Activated T-helper 1 cell treated with Interleukin-2 at 50 U/mL for 16 hours (primary cell): ENCODE measurements around the gene KLHL10.

Source experiments
- DNase-seq: peaks from one replicate; pipeline ENCODE4 v3.0.0-alpha.2; 2020; ENCODE audit warnings: low read depth

The KLHL10 gene

GRCh38 chr17:41837761-41838538 lies at the start of gene KLHL10:
KLHL10 (plus strand) TSS chr17:41837825; CDS start chr17:41837933, 108 bp downstream.
- no peak for DNase-seq

- DNase-seq, result no peak
Observed at GRCh38 chr17:41792845-41793783, 44.5 kb upstream of the KLHL10 start.

GRCh38 chr17:41793784-41794539 lies 43.7 kb upstream of the KLHL10 start:
- DNase-seq, result no peak

- no peak for DNase-seq
Observed at GRCh38 chr17:41794540-41794975, 43.1 kb upstream of the KLHL10 start.

- DNase-seq, result no peak
Observed at GRCh38 chr17:41796121-41796895, 41.3 kb upstream of the KLHL10 start.

GRCh38 chr17:41797377-41797776 lies 40.2 kb upstream of the KLHL10 start:
- DNase-seq, result no peak

- no peak for DNase-seq
Observed at GRCh38 chr17:41799366-41799765, 38.3 kb upstream of the KLHL10 start.

- no peak for DNase-seq
Observed at GRCh38 chr17:41800601-41801373, 36.8 kb upstream of the KLHL10 start.

- peak; percentile 50 for DNase-seq
Observed at GRCh38 chr17:41801374-41802271, 36.0 kb upstream of the KLHL10 start.

- DNase-seq, result no peak
Observed at GRCh38 chr17:41803049-41804020, 34.3 kb upstream of the KLHL10 start.

GRCh38 chr17:41806685-41807445 lies 30.8 kb upstream of the KLHL10 start:
- DNase-seq, result no peak

GRCh38 chr17:41810659-41811548 lies 26.7 kb upstream of the KLHL10 start:
- DNase-seq, result no peak

- DNase-seq, result peak; percentile 60
Observed at GRCh38 chr17:41811549-41812380, 25.9 kb upstream of the KLHL10 start, which contains the start of gene P3H4. P3H4 (minus strand) TSS chr17:41811949; CDS start chr17:41811915, 34 bp downstream.

GRCh38 chr17:41812381-41813151 lies 25.1 kb upstream of the KLHL10 start, which contains the start of gene FKBP10:
FKBP10 (plus strand) TSS chr17:41813004; CDS start chr17:41813035, 31 bp downstream.
- DNase-seq, result peak; percentile 9
